ENCODE results near the gene TUBGCP6. TPM values are rescaled to one million over a fixed set of nuclear protein-coding genes. Genes with fewer than 3 reads are reported as not detected.

The TUBGCP6 gene
- total and polyA plus RNA-seq, 2 experiments from 2014 or later, result 18.6 to 47.1 TPM

GRCh38 chr22:50266994-50267393, 22.2 kb upstream of the TUBGCP6 start (continued):
- TF ChIP-seq ZNF462 (CRISPR knock-in tag; IDR thresholded peaks at IDR 0.05), result no peak

- peaks cover 62% of the 10 kb centered on the region for H3K27me3 ChIP-seq (ENCODE audit: insufficient read depth)
- no peak for DNase-seq (ENCODE audit: low spot score)
- H3K4me3 Mint-ChIP-seq, result no peak overlapping the region
- TF ChIP-seq STAT1 (IDR thresholded peaks at IDR 0.05; ENCODE audit: unreplicated experiment) (no peak), EZH2 (IDR thresholded peaks at IDR 0.05; ENCODE audit: low read depth, unreplicated experiment) (no peak), CTCF (conservative IDR thresholded peaks at IDR 0.05; ENCODE audit: low read depth in 2 of 2) (no peak), ZNF114 (CRISPR knock-in tag; IDR thresholded peaks at IDR 0.05) (no peak), NANOG (IDR thresholded peaks at IDR 0.05; ENCODE audit: borderline replicate concordance) (no peak), POLR2AphosphoS5 (IDR thresholded peaks at IDR 0.05; ENCODE audit: low read depth) (no peak), ZNF331 (CRISPR knock-in tag; IDR thresholded peaks at IDR 0.05; ENCODE audit: low read depth) (no peak), EZH2phosphoT487 (IDR thresholded peaks at IDR 0.05; ENCODE audit: unreplicated experiment) (no peak), CREB1 (CRISPR knock-in tag; IDR thresholded peaks at IDR 0.05; ENCODE audit: low read depth) (no peak)
These were observed 20.3 kb upstream of the TUBGCP6 start for GRCh38 chr22:50264946-50265669.

More at GRCh38 chr22:50264946-50265669, 20.3 kb upstream of the TUBGCP6 start:
- no peaks in the 10 kb centered on the region for H3K36me3 Mint-ChIP-seq (ENCODE audit: low read depth)
- Histone ChIP-seq H3K4me2 (no peak overlapping the region), H3K27ac (ENCODE audit: low read depth) (no peak overlapping the region), H4K20me1 (replicated peaks; ENCODE audit: insufficient read depth) (no peaks in the 10 kb centered on the region; the same call in 1 of the 2 replicates), H3K4me3 (no peak overlapping the region), H2AFZ (no peak overlapping the region), H3K4me1 (ENCODE audit: insufficient read depth) (peaks cover 13% of the 10 kb centered on the region), H3K9me2 (ENCODE audit: insufficient read depth) (no peaks in the 10 kb centered on the region), H3F3A (replicated peaks; ENCODE audit: low read depth) (no peaks in the 10 kb centered on the region), H3K79me2 (replicated peaks; ENCODE audit: insufficient read depth) (no peaks in the 10 kb centered on the region), H3K36me3 (ENCODE audit: insufficient read depth) (no peaks in the 10 kb centered on the region)
- H3K27me3 Mint-ChIP-seq (ENCODE audit: insufficient read depth, low read depth, poor library complexity), result peaks cover 46% of the 10 kb centered on the region
- H3K9me3 Mint-ChIP-seq, result no peaks in the 10 kb centered on the region
- no peak for ATAC-seq
- peaks cover 8% of the 10 kb centered on the region; the same call in 2 of the 3 replicates for H3K4me1 Mint-ChIP-seq
- H3K27ac Mint-ChIP-seq, result no peak overlapping the region
